Thyroid gland (tissue), 4 donors: ENCODE data around the gene EFNA1.

Source experiments
- POLR2A ChIP-seq, 2 donors: fragments of 450-650 bp; IDR thresholded peaks; one replicate each; pipeline ENCODE4 v1.6.1; 2017; ENCODE audit warnings: antibody characterized with exemption in 2 of 2, mild to moderate bottlenecking in 2 of 2, moderate library complexity in 1 of 2
- TF ChIP-seq, protein P1 (sequence below), 6 experiments: fragments of 200-600 bp in 3 of 6; fragments of 450-650 bp in 3 of 6; sonication (generic) in 3 of 6; IDR thresholded peaks; one replicate each; pipeline ENCODE4 v1.5.1; 2016 to 2019; ENCODE audit warnings: antibody characterized with exemption in 6 of 6, mild to moderate bottlenecking in 2 of 6, inconsistent platforms in 1 of 6, moderate library complexity in 1 of 6

- no peak for TF ChIP-seq POLR2A (IDR thresholded peaks at IDR 0.05)
- TF ChIP-seq, protein P1, sequence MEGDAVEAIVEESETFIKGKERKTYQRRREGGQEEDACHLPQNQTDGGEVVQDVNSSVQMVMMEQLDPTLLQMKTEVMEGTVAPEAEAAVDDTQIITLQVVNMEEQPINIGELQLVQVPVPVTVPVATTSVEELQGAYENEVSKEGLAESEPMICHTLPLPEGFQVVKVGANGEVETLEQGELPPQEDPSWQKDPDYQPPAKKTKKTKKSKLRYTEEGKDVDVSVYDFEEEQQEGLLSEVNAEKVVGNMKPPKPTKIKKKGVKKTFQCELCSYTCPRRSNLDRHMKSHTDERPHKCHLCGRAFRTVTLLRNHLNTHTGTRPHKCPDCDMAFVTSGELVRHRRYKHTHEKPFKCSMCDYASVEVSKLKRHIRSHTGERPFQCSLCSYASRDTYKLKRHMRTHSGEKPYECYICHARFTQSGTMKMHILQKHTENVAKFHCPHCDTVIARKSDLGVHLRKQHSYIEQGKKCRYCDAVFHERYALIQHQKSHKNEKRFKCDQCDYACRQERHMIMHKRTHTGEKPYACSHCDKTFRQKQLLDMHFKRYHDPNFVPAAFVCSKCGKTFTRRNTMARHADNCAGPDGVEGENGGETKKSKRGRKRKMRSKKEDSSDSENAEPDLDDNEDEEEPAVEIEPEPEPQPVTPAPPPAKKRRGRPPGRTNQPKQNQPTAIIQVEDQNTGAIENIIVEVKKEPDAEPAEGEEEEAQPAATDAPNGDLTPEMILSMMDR (IDR thresholded peaks at IDR 0.05): peak; percentile 72 to 93 (median 87)
Observed at GRCh38 chr1:155167166-155168104, 39.8 kb downstream of the EFNA1 start.
